NCI-H1694 (cell line): ENCODE measurements around the gene SLC25A18.
"Not testable (repeated sequence)": the region's sequence is repeated elsewhere in the genome, so short reads cannot be mapped to it uniquely, and the experiment has no call there.

Experiments used
- DNase-seq: peaks from one replicate; lab custom pipeline; 2025; lab: John Stamatoyannopoulos, UW

SLC25A18 gene

GRCh38 chr22:17607891-17608521 is 44.7 kb downstream of the SLC25A18 start:
- DNase-seq: no peak

- no peak for DNase-seq
Observed at GRCh38 chr22:17612057-17612456, 48.8 kb downstream of the SLC25A18 start.

- DNase-seq: no peak
Observed at GRCh38 chr22:17613280-17613679, 50.0 kb downstream of the SLC25A18 start.

- DNase-seq: no peak
Observed at GRCh38 chr22:17627961-17628405, 64.7 kb downstream of the SLC25A18 start.

- DNase-seq: peak; percentile 86
Observed at GRCh38 chr22:17628406-17629172, 65.3 kb downstream of the SLC25A18 start, which contains the start of gene ATP6V1E1. Gene ATP6V1E1 (minus strand): TSS chr22:17628749. CDS start chr22:17628635, 114 bp downstream.

GRCh38 chr22:17629173-17629489 is 65.8 kb downstream of the SLC25A18 start:
- DNase-seq: no peak

GRCh38 chr22:17629641-17630040 is 66.3 kb downstream of the SLC25A18 start:
- no peak for DNase-seq

- DNase-seq: no peak
Observed at GRCh38 chr22:17631076-17631565, 67.8 kb downstream of the SLC25A18 start.

GRCh38 chr22:17633217-17633997 is 70.1 kb downstream of the SLC25A18 start:
- DNase-seq: no peak

GRCh38 chr22:17633998-17634323 is 70.7 kb downstream of the SLC25A18 start:
- DNase-seq: no peak

- no peak for DNase-seq
Observed at GRCh38 chr22:17634696-17635095, 71.4 kb downstream of the SLC25A18 start.

- DNase-seq: not testable (repeated sequence)
Observed at GRCh38 chr22:17636850-17637249, 73.6 kb downstream of the SLC25A18 start.

- no peak for DNase-seq
Observed at GRCh38 chr22:17637490-17638181, 74.3 kb downstream of the SLC25A18 start.

GRCh38 chr22:17638182-17638431 is 74.8 kb downstream of the SLC25A18 start:
- DNase-seq: peak; percentile 60

- DNase-seq: peak; percentile 69
Observed at GRCh38 chr22:17638432-17639246, 75.3 kb downstream of the SLC25A18 start, which contains the start of gene BCL2L13. Gene BCL2L13 (plus strand): TSS chr22:17638757. CDS start chr22:17655712, 16,955 bp downstream.

GRCh38 chr22:17639247-17639741 is 76.0 kb downstream of the SLC25A18 start:
- no peak for DNase-seq
